ENCODE data around the gene MEGF9.

The MEGF9 gene

GRCh38 chr9:120681121-120681520 lies 33.1 kb downstream of the MEGF9 start:
- TF ChIP-seq, protein P1, sequence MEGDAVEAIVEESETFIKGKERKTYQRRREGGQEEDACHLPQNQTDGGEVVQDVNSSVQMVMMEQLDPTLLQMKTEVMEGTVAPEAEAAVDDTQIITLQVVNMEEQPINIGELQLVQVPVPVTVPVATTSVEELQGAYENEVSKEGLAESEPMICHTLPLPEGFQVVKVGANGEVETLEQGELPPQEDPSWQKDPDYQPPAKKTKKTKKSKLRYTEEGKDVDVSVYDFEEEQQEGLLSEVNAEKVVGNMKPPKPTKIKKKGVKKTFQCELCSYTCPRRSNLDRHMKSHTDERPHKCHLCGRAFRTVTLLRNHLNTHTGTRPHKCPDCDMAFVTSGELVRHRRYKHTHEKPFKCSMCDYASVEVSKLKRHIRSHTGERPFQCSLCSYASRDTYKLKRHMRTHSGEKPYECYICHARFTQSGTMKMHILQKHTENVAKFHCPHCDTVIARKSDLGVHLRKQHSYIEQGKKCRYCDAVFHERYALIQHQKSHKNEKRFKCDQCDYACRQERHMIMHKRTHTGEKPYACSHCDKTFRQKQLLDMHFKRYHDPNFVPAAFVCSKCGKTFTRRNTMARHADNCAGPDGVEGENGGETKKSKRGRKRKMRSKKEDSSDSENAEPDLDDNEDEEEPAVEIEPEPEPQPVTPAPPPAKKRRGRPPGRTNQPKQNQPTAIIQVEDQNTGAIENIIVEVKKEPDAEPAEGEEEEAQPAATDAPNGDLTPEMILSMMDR (IDR thresholded peaks at IDR 0.05) = no peak
- DNase-seq = no peak
- Histone ChIP-seq H3K27me3 (no peaks in the 10 kb centered on the region), H3K27ac (no peak overlapping the region), H3K4me3 (no peak overlapping the region), H3K9me3 (no peaks in the 10 kb centered on the region), H3K36me3 (peaks cover 0 to 11% (median 0%) of the 10 kb centered on the region in 3 donors), H3K4me1 (peaks cover 0 to 13% (median 4%) of the 10 kb centered on the region in 4 donors)
- intact Hi-C loops (cut with DNase I; ENCODE audit: low total_unique reads) = no loop called here

DNA sequence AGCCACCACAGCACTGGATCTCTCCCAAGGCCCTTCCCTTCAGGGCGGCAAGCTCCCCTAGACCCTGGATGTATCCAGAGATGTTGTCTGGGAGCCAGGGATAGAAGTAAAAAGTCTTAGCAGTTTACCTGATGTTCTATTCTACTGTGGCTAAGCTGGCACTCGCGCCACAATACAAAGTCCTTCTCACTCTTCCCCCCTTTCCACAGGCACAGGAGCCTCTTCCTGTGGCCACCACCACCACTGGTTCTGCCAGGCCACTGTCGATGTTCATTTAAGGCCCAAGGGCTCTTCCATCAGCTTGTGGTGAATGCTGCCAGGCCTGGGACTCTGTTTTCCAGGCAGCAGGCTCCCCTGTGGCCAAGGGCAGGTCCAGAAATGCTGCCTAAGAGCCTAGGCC lies 33.7 kb downstream of the MEGF9 start:
- H3K36me3 ChIP-seq = peaks cover 0 to 11% (median 0%) of the 10 kb centered on the region in 3 donors
- H3K9me3 ChIP-seq = no peaks in the 10 kb centered on the region
- DNase-seq = no peak
- H3K4me1 ChIP-seq = peaks cover 0 to 13% (median 4%) of the 10 kb centered on the region in 4 donors
- no peak overlapping the region for H3K4me3 ChIP-seq
- intact Hi-C loops (cut with DNase I; ENCODE audit: low total_unique reads) = no loop called here
- H3K27ac ChIP-seq = no peak overlapping the region
- no peaks in the 10 kb centered on the region for H3K27me3 ChIP-seq
- TF ChIP-seq, protein P1 (IDR thresholded peaks at IDR 0.05) = no peak

DNA sequence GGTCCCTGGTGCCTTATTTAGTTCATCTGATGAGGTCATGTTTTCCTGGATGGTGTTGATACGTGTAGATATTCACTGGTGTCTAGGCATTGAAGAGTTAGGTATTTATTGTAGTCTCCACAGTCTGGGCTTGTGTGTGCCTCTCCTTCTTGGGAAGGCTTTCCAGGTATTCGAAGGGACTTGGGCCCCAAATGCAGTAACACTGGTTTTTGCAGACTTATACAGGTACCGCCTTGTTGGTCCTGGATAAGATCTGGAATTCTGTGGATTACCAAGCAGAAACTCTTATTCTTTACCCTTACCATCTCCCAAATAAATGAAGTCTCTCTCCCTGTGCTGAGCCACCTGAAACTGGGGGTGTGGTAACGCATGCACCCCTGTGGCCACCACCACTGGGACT lies 34.1 kb downstream of the MEGF9 start:
- DNase-seq = no peak
- peaks cover 0 to 11% (median 0%) of the 10 kb centered on the region in 3 donors for H3K36me3 ChIP-seq
- no peak overlapping the region for H3K27ac ChIP-seq
- intact Hi-C loops (cut with DNase I; ENCODE audit: low total_unique reads) = no loop called here
- H3K4me1 ChIP-seq = peaks cover 0 to 13% (median 4%) of the 10 kb centered on the region in 4 donors
- H3K4me3 ChIP-seq = no peak overlapping the region
- TF ChIP-seq, protein P1 (IDR thresholded peaks at IDR 0.05) = no peak
- H3K27me3 ChIP-seq = no peaks in the 10 kb centered on the region
- H3K9me3 ChIP-seq = no peaks in the 10 kb centered on the region

DNA sequence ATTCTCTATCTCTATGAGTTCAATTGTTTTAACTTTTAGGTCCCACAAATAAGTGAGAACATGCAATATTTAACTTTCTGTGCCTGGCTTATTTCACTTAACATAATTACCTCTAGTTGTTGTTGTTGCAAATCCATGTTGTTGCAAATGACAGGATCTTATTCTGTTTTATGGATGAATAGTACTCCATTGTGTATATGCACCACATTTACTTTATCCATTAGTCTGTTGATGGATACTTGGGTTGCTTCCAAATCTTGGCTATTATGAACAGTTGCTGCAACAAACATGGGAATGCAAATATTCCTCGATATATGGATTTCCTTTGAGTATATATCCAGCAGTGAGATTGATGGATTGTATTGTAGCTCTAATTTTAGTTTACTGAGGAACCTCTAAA lies 36.3 kb downstream of the MEGF9 start:
- no peaks in the 10 kb centered on the region for H3K27me3 ChIP-seq
- no peaks in the 10 kb centered on the region for H3K9me3 ChIP-seq
- no peak overlapping the region for H3K27ac ChIP-seq
- TF ChIP-seq, protein P1 (IDR thresholded peaks at IDR 0.05) = no peak
- H3K36me3 ChIP-seq = peaks cover 0 to 11% (median 0%) of the 10 kb centered on the region in 3 donors
- DNase-seq = no peak
- H3K4me1 ChIP-seq = no peaks in the 10 kb centered on the region
- intact Hi-C loops (cut with DNase I; ENCODE audit: low total_unique reads) = no loop called here
- H3K4me3 ChIP-seq = no peak overlapping the region

DNA sequence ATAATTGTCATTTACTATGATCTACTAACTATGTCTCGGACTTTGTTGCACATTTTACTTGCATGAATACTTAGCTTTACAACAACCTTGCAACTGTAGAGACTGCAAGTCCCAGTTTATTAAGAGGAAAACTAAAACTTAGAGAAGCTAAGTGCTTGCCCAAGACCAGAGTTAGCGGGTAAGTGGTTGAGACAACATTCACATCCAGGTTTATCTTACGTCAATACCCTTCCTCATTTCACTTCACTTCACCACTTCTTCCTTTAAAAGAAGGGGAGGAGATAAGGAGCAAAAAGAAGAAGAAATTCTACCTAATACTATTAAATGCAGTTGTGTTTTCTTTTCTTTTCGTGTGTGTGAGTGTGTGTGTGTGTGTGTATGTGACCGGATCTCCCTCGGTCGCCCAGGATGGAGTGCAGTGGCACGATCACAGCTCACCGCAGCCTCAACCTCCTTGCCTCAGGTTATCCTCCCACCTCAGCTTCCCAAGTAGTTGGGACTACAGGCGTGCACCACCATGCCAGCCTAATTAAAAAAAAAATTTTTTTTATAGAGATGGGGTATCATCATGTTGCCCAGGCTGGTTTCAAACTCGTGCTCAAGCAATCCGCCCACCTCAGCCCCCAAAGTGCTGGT lies 37.4 kb downstream of the MEGF9 start:
- no peaks in the 10 kb centered on the region for H3K4me1 ChIP-seq
- no peaks in the 10 kb centered on the region for H3K9me3 ChIP-seq
- TF ChIP-seq, protein P1 (IDR thresholded peaks at IDR 0.05) = no peak
- peaks cover 0 to 11% (median 0%) of the 10 kb centered on the region in 3 donors for H3K36me3 ChIP-seq
- no peak overlapping the region for H3K4me3 ChIP-seq
- intact Hi-C loops (cut with DNase I; ENCODE audit: low total_unique reads) = no loop called here
- H3K27ac ChIP-seq = no peak overlapping the region
- DNase-seq = no peak
- H3K27me3 ChIP-seq = no peaks in the 10 kb centered on the region

Measured in tibial artery (tissue), 4 donors.